Stomach (tissue), 19 donors: ENCODE data around the gene FAM234B. TPM values are rescaled to one million over a fixed set of nuclear protein-coding genes. Genes with fewer than 3 reads are reported as not detected.

Experiments
- DNase-seq, 2 donors: peaks; one replicate each; pipeline versions ENCODE4 v3.0.0 to v3.0.0-alpha.2; 2013 to 2019
- H3K27ac ChIP-seq, 5 donors: fragments of 200-600 bp in 4 of 5; sonication (generic) in 4 of 5; one replicate each; pipeline ENCODE4 v1.5.1; 2013 to 2019; ENCODE audit warnings: mild to moderate bottlenecking in 1 of 5, moderate library complexity in 1 of 5
- H3K27me3 ChIP-seq, 3 donors: fragments of 200-600 bp; sonication (generic); one replicate each; pipeline ENCODE4 v1.5.1; 2017 to 2019; ENCODE audit warnings: mixed run types in 1 of 3
- H3K36me3 ChIP-seq, 4 donors: fragments of 200-600 bp; sonication (generic); 1 replicate in 3 of 4; 2 replicates in 1 of 4; pipeline ENCODE4 v1.5.1; 2016 to 2019
- H3K4me1 ChIP-seq, 4 donors: fragments of 200-600 bp; sonication (generic); one replicate each; pipeline ENCODE4 v1.5.1; 2016 to 2019
- H3K4me3 ChIP-seq, 4 donors: fragments of 200-600 bp; sonication (generic) in 3 of 4; one replicate each; pipeline ENCODE4 v1.5.1; 2016 to 2019; ENCODE audit warnings: mild to moderate bottlenecking in 1 of 4
- H3K9me3 ChIP-seq, 4 donors: fragments of 200-600 bp; sonication (generic); one replicate each; pipeline ENCODE4 v1.5.1; 2016 to 2019
- EP300 ChIP-seq: sonication (generic); formaldehyde crosslinking; IDR thresholded peaks from one replicate; pipeline ENCODE4 v1.6.1; 2017; ENCODE audit warnings: antibody characterized with exemption
- POLR2A ChIP-seq, 4 donors: fragments of 450-650 bp; IDR thresholded peaks; one replicate each; pipeline ENCODE4 v1.6.1; 2016; ENCODE audit warnings: antibody characterized with exemption in 4 of 4, control low read depth in 2 of 4, mild to moderate bottlenecking in 1 of 4, moderate library complexity in 1 of 4
- POLR2AphosphoS5 ChIP-seq, 3 donors: sonication (generic); formaldehyde crosslinking; IDR thresholded peaks; one replicate each; pipeline ENCODE4 v1.6.1; 2016; ENCODE audit warnings: antibody characterized with exemption in 3 of 3
- WGBS, 5 donors: extraction: QIAGEN DNeasy Blood & Tissue Kit in 3 of 5; methylation state at CpG; one replicate each; pipeline versions ENCODE4 v1.1.5 to v1.1.7; 2013 to 2018; 5-methylcytosine and 5-hydroxymethylcytosine counted together
- intact Hi-C: fragments of 100-400 bp; cut with DNase I; formaldehyde crosslinking; loops from one replicate; pipeline ENCODE4 v1.15.1; 2023; ENCODE audit warnings: low total_unique reads
- long read RNA-seq, 10 donors: transcript quantifications; one replicate each; lab custom pipeline, GENCODE V29; 2026
- polyA plus RNA-seq, 3 donors: library from polyadenylated mRNA; stranded (reverse); fragments of 200-250 nt; gene quantifications; one replicate each; pipeline ENCODE4 v1.2.3, GENCODE V29; 2013
- total RNA-seq, 5 donors: library from RNA; depleted of rRNA; stranded (reverse); fragments of >200 nt; gene quantifications; one replicate each; pipeline versions ENCODE4 v1.1.0 to v1.2.3, GENCODE V29; 2014 to 2016
- TF ChIP-seq, protein P1 (sequence below), 7 experiments: fragments of 450-650 bp in 4 of 7; fragments of 200-600 bp in 3 of 7; sonication (generic) in 3 of 7; IDR thresholded peaks; one replicate each; pipeline ENCODE4 v1.5.1; 2016 to 2019; ENCODE audit warnings: antibody characterized with exemption in 7 of 7, control low read depth in 2 of 7, mild to moderate bottlenecking in 1 of 7
- donor health status: healthy with polysubstance abuse.
- donor health status: Bipolar disorder and iron deficiency.
- donor health status: healthy.

FAM234B gene, protein sequence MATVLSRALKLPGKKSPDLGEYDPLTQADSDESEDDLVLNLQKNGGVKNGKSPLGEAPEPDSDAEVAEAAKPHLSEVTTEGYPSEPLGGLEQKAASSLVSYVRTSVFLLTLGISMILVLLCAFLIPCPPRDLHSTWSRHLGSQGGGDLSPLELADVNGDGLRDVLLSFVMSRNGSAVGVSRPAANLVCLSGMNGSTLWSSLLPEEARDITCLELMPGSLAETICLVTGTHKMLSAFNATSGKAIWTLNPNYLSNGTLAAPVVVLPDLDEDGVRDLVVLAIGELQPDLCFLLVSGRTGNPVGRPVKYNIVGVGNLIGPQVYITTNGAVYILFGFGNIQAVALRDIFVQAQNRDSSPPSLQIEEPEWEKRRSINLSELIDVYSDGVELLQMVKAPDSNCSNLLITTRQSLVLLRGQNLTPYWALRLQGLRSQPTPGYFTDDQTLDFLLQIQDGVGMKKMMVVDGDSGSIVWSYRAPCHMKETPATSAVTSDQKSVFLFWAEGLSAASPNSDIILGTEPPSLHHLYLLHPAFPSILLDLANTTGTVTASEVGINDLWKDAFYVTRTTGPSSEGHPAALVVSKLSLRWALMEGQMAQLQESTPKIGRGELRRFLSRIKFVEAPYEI
- 1 to 10 TPM in 3 of 5 donors, not detected in 2; 4.1 to 6.2 (median 4.8) TPM for total RNA-seq
- under 1 TPM; 0.87 to 0.95 (median 0.92) TPM for polyA plus RNA-seq
- long read RNA-seq, donor 1 = 0 reads
- long read RNA-seq, donor 2, full-length matches to known transcripts = 1 of 1 reads
- long read RNA-seq, donor 2, partial matches to known transcripts = 0 of 1 reads
- long read RNA-seq, donor 2, other reads (novel, unspliced or antisense) = 0 of 1 reads
- long read RNA-seq, donor 3 = 0 reads
- long read RNA-seq, donor 4 = 0 reads
- long read RNA-seq, donor 5 = 0 reads
- long read RNA-seq, donor 6, full-length matches to known transcripts = 1 of 1 reads
- long read RNA-seq, donor 6, partial matches to known transcripts = 0 of 1 reads
- long read RNA-seq, donor 6, other reads (novel, unspliced or antisense) = 0 of 1 reads
- long read RNA-seq, donor 7 = 0 reads
- long read RNA-seq, donor 8 = 0 reads
- long read RNA-seq, donor 9 = 0 reads
- long read RNA-seq, donor 10 = 0 reads

DNA sequence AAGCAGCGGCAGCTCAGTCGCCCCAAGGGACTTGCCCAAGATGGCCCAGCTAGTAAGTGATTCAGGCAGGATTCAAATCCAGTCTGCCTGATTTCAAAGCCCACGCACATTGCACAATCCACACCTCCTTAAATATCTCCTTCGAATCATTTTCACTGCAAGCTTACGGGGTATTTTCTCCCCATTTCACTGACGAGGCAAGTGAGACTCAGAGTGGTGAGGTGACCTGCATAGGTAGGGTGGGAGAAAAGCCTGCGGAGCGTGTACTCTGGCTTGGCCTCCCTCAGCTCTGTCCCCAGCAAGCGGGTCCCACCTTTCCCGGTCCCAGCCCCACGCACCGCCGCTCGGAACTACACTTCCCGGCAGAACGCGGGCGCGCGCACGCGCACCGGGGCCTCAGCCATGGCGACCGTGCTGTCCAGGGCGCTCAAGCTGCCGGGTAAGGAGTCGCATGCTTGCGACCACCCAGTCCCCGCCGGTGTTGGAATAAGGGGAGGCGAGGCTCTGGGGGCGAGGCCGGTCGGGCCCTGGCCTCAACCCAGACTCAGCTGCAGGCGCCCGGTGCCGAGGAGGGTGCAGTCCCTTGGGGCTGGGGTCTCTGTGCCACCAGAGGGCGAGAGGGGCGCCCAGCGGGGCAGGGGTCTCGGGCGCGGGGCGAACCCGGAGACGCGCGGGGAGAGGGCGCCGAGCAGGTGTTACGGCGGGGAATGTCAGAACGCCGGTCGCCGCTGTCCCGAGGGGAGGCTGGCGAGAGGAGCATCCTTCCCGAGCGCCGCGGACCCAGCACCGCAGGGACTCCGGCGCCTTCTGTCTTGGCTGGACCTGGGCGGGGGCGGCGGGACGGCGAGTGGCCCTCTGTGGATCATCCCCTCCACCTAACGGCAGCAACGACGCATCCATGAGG lies at the start of gene FAM234B:
TSS of gene FAM234B (plus strand) at position 380 of the 904 bp plus-strand sequence. CDS start at position 403, 23 bp downstream.
- Histone ChIP-seq H3K27me3 (no peaks in the 10 kb centered on the region), H3K27ac (peak within 1 kb of the TSS in 4 of 5 donors; percentile 68 to 82 (median 76)), H3K4me1 (peaks cover 4 to 23% (median 14%) of the 10 kb centered on the region in 4 donors), H3K36me3 (no peaks in the 10 kb centered on the region), H3K4me3 (peak within 1 kb of the TSS; percentile 94 to 100 (median 96)), H3K9me3 (no peaks in the 10 kb centered on the region)
- 2 to 4% (median 3%) methylated on average over 51 to 74 of the region's 74 CpGs for WGBS, 5 donors
- intact Hi-C loops = no loop called here
- DNase-seq = peak; percentile 76 to 91
- no peak for TF ChIP-seq POLR2A (IDR thresholded peaks at IDR 0.05)
- TF ChIP-seq, protein P1, sequence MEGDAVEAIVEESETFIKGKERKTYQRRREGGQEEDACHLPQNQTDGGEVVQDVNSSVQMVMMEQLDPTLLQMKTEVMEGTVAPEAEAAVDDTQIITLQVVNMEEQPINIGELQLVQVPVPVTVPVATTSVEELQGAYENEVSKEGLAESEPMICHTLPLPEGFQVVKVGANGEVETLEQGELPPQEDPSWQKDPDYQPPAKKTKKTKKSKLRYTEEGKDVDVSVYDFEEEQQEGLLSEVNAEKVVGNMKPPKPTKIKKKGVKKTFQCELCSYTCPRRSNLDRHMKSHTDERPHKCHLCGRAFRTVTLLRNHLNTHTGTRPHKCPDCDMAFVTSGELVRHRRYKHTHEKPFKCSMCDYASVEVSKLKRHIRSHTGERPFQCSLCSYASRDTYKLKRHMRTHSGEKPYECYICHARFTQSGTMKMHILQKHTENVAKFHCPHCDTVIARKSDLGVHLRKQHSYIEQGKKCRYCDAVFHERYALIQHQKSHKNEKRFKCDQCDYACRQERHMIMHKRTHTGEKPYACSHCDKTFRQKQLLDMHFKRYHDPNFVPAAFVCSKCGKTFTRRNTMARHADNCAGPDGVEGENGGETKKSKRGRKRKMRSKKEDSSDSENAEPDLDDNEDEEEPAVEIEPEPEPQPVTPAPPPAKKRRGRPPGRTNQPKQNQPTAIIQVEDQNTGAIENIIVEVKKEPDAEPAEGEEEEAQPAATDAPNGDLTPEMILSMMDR (IDR thresholded peaks at IDR 0.05) = no peak
- peak in 2 of 3 donors; percentile 53 to 64 for TF ChIP-seq POLR2AphosphoS5 (IDR thresholded peaks at IDR 0.05)

DNA sequence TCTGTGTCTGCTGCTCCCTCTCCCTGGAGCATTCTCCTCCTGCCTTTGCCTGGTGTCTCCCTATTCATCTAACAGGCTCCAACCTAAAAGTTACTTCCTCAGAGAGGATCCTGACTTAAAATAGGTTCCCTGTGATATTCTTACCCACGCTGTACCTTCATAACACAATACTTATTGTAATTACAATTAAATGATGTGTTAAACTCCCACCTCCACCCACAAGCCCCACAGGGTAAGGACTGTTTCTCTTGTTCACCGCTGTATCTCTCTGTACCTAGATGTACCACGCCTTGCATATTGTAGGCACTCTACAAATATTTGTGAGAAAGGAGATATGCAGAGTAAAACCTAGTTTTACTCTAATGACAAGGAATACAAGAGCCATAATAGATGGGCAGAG lies 49.1 kb upstream of the FAM234B start:
- intact Hi-C loops = no loop called here
- no peak overlapping the region for H3K27ac ChIP-seq
- H3K9me3 ChIP-seq = no peaks in the 10 kb centered on the region
- TF ChIP-seq POLR2A (IDR thresholded peaks at IDR 0.05) = no peak
- TF ChIP-seq POLR2AphosphoS5 (IDR thresholded peaks at IDR 0.05) = no peak
- TF ChIP-seq EP300 = no peak
- TF ChIP-seq, protein P1 (IDR thresholded peaks at IDR 0.05) = no peak
- WGBS, 5 donors = 75 to 85% (median 82%) methylated on average over 3 of the region's 3 CpGs
- no peak overlapping the region for H3K4me3 ChIP-seq
- no peaks in the 10 kb centered on the region for H3K36me3 ChIP-seq
- DNase-seq = no peak
- peaks cover 21 to 63% (median 49%) of the 10 kb centered on the region in 4 donors for H3K4me1 ChIP-seq
- no peaks in the 10 kb centered on the region for H3K27me3 ChIP-seq

DNA sequence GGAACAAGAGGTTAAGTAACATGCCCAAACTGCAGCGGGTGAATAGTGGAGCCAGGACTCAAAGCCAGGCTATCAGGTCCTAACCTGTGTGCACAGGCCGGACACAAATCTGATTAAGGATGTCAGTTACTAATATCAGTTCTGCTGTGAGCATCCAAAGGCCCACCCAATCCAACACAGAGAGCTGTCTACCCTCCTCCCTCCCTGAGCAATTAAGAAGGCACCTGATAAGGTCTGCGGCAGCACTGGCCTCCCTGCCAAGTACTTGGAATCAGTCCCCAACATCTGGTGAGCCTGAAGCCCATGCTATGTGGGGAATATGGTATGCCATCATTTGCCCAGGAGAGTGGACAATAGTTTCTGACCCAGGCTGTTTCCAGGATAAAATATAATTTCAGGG lies 48.0 kb upstream of the FAM234B start:
- TF ChIP-seq POLR2A (IDR thresholded peaks at IDR 0.05) (no peak), POLR2AphosphoS5 (IDR thresholded peaks at IDR 0.05) (no peak), EP300 (no peak)
- TF ChIP-seq, protein P1 (IDR thresholded peaks at IDR 0.05) = no peak
- DNase-seq = no peak
- intact Hi-C loops = no loop called here
- H3K27ac ChIP-seq = no peak overlapping the region
- H3K36me3 ChIP-seq = no peaks in the 10 kb centered on the region
- H3K27me3 ChIP-seq = no peaks in the 10 kb centered on the region
- H3K4me1 ChIP-seq = peaks cover 21 to 70% (median 51%) of the 10 kb centered on the region in 4 donors
- H3K9me3 ChIP-seq = no peaks in the 10 kb centered on the region
- WGBS, 5 donors = 42 to 63% (median 56%) methylated on average over 3 of the region's 3 CpGs
- no peak overlapping the region for H3K4me3 ChIP-seq
